ENCODE data around the gene TPRN.

GRCh38 chr9:137237759-137238726 is 37.5 kb upstream of the TPRN start:
- TF ChIP-seq, protein P1, sequence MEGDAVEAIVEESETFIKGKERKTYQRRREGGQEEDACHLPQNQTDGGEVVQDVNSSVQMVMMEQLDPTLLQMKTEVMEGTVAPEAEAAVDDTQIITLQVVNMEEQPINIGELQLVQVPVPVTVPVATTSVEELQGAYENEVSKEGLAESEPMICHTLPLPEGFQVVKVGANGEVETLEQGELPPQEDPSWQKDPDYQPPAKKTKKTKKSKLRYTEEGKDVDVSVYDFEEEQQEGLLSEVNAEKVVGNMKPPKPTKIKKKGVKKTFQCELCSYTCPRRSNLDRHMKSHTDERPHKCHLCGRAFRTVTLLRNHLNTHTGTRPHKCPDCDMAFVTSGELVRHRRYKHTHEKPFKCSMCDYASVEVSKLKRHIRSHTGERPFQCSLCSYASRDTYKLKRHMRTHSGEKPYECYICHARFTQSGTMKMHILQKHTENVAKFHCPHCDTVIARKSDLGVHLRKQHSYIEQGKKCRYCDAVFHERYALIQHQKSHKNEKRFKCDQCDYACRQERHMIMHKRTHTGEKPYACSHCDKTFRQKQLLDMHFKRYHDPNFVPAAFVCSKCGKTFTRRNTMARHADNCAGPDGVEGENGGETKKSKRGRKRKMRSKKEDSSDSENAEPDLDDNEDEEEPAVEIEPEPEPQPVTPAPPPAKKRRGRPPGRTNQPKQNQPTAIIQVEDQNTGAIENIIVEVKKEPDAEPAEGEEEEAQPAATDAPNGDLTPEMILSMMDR (IDR thresholded peaks at IDR 0.05): no peak
- TF ChIP-seq POLR2A (IDR thresholded peaks at IDR 0.05): no peak

All from esophagus squamous epithelium (tissue), 4 donors.